Measurements from ENCODE around the gene SIPA1L3. TPM values are rescaled to one million over a fixed set of nuclear protein-coding genes. Genes with fewer than 3 reads are reported as not detected.
A peak's percentile ranks its signal among the peaks of the same experiment; 100 is the strongest.

Gene SIPA1L3
- total and polyA plus RNA-seq, 2 experiments from 2014 or later: 15.7 to 54.1 TPM

- Histone ChIP-seq H3K9me2 (ENCODE audit: insufficient read depth) (no peaks in the 10 kb centered on the region), H4K20me1 (replicated peaks; ENCODE audit: insufficient read depth) (no peaks in the 10 kb centered on the region), H3K36me3 (ENCODE audit: insufficient read depth) (no peaks in the 10 kb centered on the region), H3K4me1 (ENCODE audit: insufficient read depth) (no peaks in the 10 kb centered on the region), H3K4me3 (no peak overlapping the region), H3K27ac (ENCODE audit: low read depth) (no peak overlapping the region), H3K79me2 (replicated peaks; ENCODE audit: insufficient read depth) (no peaks in the 10 kb centered on the region), H2AFZ (no peak overlapping the region), H3K4me2 (no peak overlapping the region), H3F3A (replicated peaks; ENCODE audit: low read depth) (no peaks in the 10 kb centered on the region; the same call in 1 of the 2 replicates), H3K27me3 (ENCODE audit: insufficient read depth) (no peaks in the 10 kb centered on the region)
- Mint-ChIP-seq H3K27ac (peak overlapping the region; percentile 84; the same call in 1 of the 2 replicates), H3K27me3 (ENCODE audit: insufficient read depth, low read depth, poor library complexity) (peaks cover 11% of the 10 kb centered on the region), H3K36me3 (ENCODE audit: low read depth) (peaks cover 19% of the 10 kb centered on the region), H3K9me3 (no peaks in the 10 kb centered on the region), H3K4me3 (no peak overlapping the region; the same call in 2 of the 3 replicates), H3K4me1 (peaks cover 2% of the 10 kb centered on the region; the same call in 1 of the 3 replicates)
- ATAC-seq: no peak
- no peak for TF ChIP-seq EZH2phosphoT487 (IDR thresholded peaks at IDR 0.05; ENCODE audit: unreplicated experiment)
- TF ChIP-seq STAT1 (IDR thresholded peaks at IDR 0.05; ENCODE audit: unreplicated experiment): no peak
- TF ChIP-seq ZNF462 (CRISPR knock-in tag; IDR thresholded peaks at IDR 0.05): no peak
- no peak for TF ChIP-seq ZNF331 (CRISPR knock-in tag; IDR thresholded peaks at IDR 0.05; ENCODE audit: low read depth)
- no peak for TF ChIP-seq NANOG (IDR thresholded peaks at IDR 0.05; ENCODE audit: borderline replicate concordance)
- TF ChIP-seq JUNB (IDR thresholded peaks at IDR 0.05; ENCODE audit: unreplicated experiment): no peak
- TF ChIP-seq, protein P1, sequence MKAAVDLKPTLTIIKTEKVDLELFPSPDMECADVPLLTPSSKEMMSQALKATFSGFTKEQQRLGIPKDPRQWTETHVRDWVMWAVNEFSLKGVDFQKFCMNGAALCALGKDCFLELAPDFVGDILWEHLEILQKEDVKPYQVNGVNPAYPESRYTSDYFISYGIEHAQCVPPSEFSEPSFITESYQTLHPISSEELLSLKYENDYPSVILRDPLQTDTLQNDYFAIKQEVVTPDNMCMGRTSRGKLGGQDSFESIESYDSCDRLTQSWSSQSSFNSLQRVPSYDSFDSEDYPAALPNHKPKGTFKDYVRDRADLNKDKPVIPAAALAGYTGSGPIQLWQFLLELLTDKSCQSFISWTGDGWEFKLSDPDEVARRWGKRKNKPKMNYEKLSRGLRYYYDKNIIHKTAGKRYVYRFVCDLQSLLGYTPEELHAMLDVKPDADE (IDR thresholded peaks at IDR 0.05): no peak
- TF ChIP-seq, protein P2, sequence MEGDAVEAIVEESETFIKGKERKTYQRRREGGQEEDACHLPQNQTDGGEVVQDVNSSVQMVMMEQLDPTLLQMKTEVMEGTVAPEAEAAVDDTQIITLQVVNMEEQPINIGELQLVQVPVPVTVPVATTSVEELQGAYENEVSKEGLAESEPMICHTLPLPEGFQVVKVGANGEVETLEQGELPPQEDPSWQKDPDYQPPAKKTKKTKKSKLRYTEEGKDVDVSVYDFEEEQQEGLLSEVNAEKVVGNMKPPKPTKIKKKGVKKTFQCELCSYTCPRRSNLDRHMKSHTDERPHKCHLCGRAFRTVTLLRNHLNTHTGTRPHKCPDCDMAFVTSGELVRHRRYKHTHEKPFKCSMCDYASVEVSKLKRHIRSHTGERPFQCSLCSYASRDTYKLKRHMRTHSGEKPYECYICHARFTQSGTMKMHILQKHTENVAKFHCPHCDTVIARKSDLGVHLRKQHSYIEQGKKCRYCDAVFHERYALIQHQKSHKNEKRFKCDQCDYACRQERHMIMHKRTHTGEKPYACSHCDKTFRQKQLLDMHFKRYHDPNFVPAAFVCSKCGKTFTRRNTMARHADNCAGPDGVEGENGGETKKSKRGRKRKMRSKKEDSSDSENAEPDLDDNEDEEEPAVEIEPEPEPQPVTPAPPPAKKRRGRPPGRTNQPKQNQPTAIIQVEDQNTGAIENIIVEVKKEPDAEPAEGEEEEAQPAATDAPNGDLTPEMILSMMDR (conservative IDR thresholded peaks at IDR 0.05; ENCODE audit: low read depth in 2 of 2): no peak
- TF ChIP-seq, protein P3, sequence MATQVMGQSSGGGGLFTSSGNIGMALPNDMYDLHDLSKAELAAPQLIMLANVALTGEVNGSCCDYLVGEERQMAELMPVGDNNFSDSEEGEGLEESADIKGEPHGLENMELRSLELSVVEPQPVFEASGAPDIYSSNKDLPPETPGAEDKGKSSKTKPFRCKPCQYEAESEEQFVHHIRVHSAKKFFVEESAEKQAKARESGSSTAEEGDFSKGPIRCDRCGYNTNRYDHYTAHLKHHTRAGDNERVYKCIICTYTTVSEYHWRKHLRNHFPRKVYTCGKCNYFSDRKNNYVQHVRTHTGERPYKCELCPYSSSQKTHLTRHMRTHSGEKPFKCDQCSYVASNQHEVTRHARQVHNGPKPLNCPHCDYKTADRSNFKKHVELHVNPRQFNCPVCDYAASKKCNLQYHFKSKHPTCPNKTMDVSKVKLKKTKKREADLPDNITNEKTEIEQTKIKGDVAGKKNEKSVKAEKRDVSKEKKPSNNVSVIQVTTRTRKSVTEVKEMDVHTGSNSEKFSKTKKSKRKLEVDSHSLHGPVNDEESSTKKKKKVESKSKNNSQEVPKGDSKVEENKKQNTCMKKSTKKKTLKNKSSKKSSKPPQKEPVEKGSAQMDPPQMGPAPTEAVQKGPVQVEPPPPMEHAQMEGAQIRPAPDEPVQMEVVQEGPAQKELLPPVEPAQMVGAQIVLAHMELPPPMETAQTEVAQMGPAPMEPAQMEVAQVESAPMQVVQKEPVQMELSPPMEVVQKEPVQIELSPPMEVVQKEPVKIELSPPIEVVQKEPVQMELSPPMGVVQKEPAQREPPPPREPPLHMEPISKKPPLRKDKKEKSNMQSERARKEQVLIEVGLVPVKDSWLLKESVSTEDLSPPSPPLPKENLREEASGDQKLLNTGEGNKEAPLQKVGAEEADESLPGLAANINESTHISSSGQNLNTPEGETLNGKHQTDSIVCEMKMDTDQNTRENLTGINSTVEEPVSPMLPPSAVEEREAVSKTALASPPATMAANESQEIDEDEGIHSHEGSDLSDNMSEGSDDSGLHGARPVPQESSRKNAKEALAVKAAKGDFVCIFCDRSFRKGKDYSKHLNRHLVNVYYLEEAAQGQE (IDR thresholded peaks at IDR 0.05; ENCODE audit: unreplicated experiment): no peak
- no peak for TF ChIP-seq ZNF114 (CRISPR knock-in tag; IDR thresholded peaks at IDR 0.05)
- TF ChIP-seq CREB1 (CRISPR knock-in tag; IDR thresholded peaks at IDR 0.05; ENCODE audit: low read depth): no peak
- TF ChIP-seq EZH2 (IDR thresholded peaks at IDR 0.05; ENCODE audit: low read depth, unreplicated experiment): no peak
- no peak for TF ChIP-seq POLR2AphosphoS5 (IDR thresholded peaks at IDR 0.05; ENCODE audit: low read depth)
- no peak for DNase-seq (ENCODE audit: low spot score)
These were observed 289.3 kb downstream of the SIPA1L3 start for GRCh38 chr19:38196245-38196837.

All from GM23338 (cell line).